Measurements from ENCODE around the gene NOD1.
"Not testable (repeated sequence)": the region's sequence is repeated elsewhere in the genome, so short reads cannot be mapped to it uniquely, and the experiment has no call there.

- TF ChIP-seq CTCF (IDR thresholded peaks at IDR 0.05); EZH2 (IDR thresholded peaks at IDR 0.05; ENCODE audit: borderline replicate concordance, insufficient read depth, low read depth, low read length, poor library complexity, severe bottlenecking): not testable (repeated sequence)
Measured at GRCh38 chr7:30509171-30509857, 30.7 kb upstream of the NOD1 start.
